Retinal pigment epithelial cell (primary cell): ENCODE data around the gene DARS1.
"Not testable (repeated sequence)": the region's sequence is repeated elsewhere in the genome, so short reads cannot be mapped to it uniquely, and the experiment has no call there.

ENCODE experiments used
- DNase-seq: peaks from one replicate; pipeline ENCODE4 v3.0.0-alpha.2; 2010; ENCODE audit warnings: low read depth
- H3K4me3 ChIP-seq: 2 replicates; pipeline ENCODE4 v1.5.1; 2011; ENCODE audit warnings: mild to moderate bottlenecking, low read length, control low read depth, moderate library complexity
- CTCF ChIP-seq: conservative IDR thresholded peaks from 2 replicates; pipeline ENCODE4 v1.5.1; 2011; ENCODE audit warnings: low read depth, low read length, control low read depth, inconsistent platforms

Gene DARS1

GRCh38 chr2:135903650-135904049 is 81.8 kb downstream of the DARS1 start:
- no peak for TF ChIP-seq CTCF
- H3K4me3 ChIP-seq = no peak overlapping the region
- DNase-seq = no peak

- H3K4me3 ChIP-seq = no peak overlapping the region
- DNase-seq = no peak
- no peak for TF ChIP-seq CTCF
Measured at GRCh38 chr2:135899567-135899966, 85.9 kb downstream of the DARS1 start.

- no peak for DNase-seq
- no peak overlapping the region for H3K4me3 ChIP-seq
- no peak for TF ChIP-seq CTCF
Measured at GRCh38 chr2:135898234-135898786, 87.1 kb downstream of the DARS1 start.

GRCh38 chr2:135894930-135895329 is 90.5 kb downstream of the DARS1 start:
- H3K4me3 ChIP-seq = no peak overlapping the region
- TF ChIP-seq CTCF = no peak
- no peak for DNase-seq

- no peak for TF ChIP-seq CTCF
- no peak overlapping the region for H3K4me3 ChIP-seq
- no peak for DNase-seq
Measured at GRCh38 chr2:135893374-135893794, 92.0 kb downstream of the DARS1 start.

GRCh38 chr2:135890835-135891234 is 94.6 kb downstream of the DARS1 start:
- DNase-seq = no peak
- no peak for TF ChIP-seq CTCF
- no peak overlapping the region for H3K4me3 ChIP-seq

GRCh38 chr2:135890149-135890548 is 95.3 kb downstream of the DARS1 start:
- H3K4me3 ChIP-seq = no peak overlapping the region
- no peak for DNase-seq
- no peak for TF ChIP-seq CTCF

- not testable (repeated sequence) for H3K4me3 ChIP-seq, DNase-seq
Measured at GRCh38 chr2:135888587-135888986, 96.8 kb downstream of the DARS1 start.
